GM18520 (cell line): Measurements from ENCODE around the gene RNASE8.
"Not testable (repeated sequence)": the region's sequence is repeated elsewhere in the genome, so short reads cannot be mapped to it uniquely, and the experiment has no call there.

Source experiments
- ATAC-seq: cut with Tn5 transposase; IDR thresholded peaks from one replicate; pipeline ENCODE4 v1.9.1; 2021; ENCODE audit not compliant: unreplicated experiment

RNASE8 gene, protein sequence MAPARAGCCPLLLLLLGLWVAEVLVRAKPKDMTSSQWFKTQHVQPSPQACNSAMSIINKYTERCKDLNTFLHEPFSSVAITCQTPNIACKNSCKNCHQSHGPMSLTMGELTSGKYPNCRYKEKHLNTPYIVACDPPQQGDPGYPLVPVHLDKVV

DNA sequence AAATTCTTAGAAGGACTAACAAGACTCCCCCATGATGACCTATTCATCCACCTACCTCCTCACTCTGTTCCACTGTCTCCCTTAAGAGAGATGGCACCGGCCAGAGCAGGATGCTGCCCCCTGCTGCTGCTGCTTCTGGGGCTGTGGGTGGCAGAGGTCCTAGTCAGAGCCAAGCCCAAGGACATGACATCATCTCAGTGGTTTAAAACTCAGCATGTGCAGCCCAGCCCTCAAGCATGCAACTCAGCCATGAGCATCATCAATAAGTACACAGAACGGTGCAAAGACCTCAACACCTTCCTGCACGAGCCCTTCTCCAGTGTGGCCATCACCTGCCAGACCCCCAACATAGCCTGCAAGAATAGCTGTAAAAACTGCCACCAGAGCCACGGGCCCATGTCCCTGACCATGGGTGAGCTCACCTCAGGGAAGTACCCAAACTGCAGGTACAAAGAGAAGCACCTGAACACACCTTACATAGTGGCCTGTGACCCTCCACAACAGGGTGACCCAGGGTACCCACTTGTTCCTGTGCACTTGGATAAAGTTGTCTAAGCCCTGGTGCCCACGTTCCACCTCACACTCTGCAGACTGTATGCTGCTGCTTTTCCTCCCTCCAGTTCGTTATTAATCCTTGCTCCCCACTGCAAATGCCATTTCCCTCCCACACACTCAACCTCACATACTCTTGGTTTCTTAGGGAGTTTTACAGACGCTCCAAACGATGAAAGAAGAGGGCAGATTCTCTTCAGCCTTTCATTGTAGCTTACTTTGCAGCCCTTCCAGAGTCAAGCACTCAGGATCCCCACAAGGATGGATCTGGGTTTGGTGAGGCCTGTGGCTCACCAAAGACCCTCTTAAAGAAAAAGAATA, at the start of gene RNASE8:
Gene RNASE8 (plus strand): TSS at position 20 of the 873 bp plus-strand sequence. CDS start 71 bp downstream, at position 91.
- no peak for ATAC-seq

- not testable (repeated sequence) for ATAC-seq
These were observed 47.9 kb upstream of the RNASE8 start for GRCh38 chr14:21009721-21010120.

DNA sequence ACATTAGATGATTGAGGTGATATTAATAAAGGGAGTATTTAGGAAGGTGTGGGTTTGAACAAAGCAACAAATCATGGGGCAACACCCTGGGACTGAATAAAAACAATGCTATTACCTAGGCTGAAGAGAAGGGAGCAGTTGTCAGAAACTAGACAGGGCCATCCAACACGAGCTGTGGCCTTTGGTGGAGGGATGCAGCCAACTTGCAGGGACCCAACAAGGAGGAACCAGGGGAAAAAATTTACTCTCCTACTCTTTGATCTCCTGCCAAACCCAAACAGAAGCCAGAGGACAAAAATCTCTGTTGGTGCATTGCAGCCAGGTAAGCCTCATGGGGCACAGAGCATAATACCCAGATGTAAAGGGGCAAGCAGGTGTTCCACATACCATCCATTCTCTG, 46.5 kb upstream of the RNASE8 start:
- ATAC-seq = no peak

GRCh38 chr14:21014761-21015190, 42.8 kb upstream of the RNASE8 start:
- ATAC-seq = no peak

DNA sequence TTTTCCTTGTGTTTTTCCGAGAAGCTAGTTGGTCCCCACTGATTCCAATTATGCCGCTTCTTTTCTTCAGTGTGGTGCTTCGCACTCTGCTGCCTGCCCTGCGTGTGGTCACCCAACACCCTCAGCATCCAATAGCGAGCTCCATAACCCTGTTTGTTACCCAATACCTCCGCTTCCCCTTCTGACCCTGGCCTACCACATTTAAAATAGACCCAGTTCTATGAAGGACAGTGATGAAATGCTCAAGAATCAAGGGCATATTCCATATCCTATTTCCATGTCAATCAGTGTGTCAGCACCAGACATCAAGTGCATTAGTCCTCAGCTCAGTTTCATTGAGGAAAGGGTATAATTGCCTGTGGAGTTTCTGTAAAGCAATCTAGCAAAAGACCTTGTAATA, 42.3 kb upstream of the RNASE8 start:
- no peak for ATAC-seq

DNA sequence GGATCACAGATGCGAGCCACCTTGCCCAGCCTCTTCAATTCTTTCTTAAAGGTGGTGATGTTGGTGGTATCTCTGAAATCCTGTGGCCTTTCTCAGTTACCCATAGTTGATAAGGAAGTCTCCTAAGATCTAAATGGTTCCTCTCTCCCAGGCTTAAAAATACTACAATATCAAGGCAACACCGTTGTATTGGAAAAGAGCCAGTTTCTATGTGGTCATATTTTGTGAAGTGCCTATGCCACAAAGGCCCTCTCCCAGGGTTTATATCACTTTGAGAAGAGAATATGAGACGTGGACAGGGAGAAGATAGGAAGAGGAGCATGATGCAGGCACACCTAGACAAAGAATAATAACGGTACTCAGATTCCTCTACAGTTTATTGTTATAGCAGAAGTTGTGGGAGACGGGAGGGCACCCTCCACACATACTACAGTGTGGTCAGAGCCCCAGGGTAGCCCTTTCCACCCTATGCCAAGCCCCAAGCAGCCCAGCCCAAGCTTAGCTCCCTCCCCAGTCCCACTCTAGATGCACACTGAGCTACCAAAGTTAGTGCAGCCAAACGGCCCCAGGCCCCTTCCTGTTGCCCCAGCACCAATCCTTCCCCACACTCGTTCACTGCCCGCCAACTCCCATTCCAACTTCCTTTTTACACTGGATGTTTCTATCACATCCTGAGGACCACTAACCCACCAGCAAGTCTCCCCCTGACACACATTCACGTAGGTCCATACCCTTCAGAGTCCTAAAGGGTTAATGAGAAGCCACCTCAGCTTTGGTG, 41.0 kb upstream of the RNASE8 start:
- ATAC-seq = no peak

GRCh38 chr14:21017528-21018245, 39.9 kb upstream of the RNASE8 start:
- ATAC-seq = no peak

GRCh38 chr14:21018286-21018685, 39.3 kb upstream of the RNASE8 start:
- ATAC-seq = no peak

DNA sequence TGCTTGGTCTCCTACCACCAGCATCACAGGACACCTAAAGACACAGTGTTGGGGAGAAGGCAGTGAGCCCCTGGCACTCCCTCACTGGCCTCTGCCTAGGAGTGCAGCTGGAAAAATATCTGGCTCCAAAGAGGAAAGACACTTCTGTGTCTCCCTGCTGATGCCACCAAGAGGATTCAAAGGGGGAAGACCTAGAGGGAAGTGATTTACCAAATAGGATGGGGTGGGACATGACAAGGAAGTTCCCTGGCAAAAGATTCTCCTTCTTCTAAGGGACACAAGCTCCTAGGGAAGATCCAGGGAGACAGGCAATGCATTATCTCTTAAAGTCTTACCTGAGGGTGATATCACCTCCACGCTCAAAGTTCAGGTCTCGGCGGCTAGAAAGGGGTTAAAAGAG, 38.8 kb upstream of the RNASE8 start:
- no peak for ATAC-seq

GRCh38 chr14:21019366-21019765, 38.3 kb upstream of the RNASE8 start:
- no peak for ATAC-seq

- ATAC-seq = no peak
These were observed 36.6 kb upstream of the RNASE8 start for GRCh38 chr14:21020977-21021545.

- no peak for ATAC-seq
These were observed 34.9 kb upstream of the RNASE8 start for GRCh38 chr14:21022686-21023085.

- no peak for ATAC-seq
These were observed 34.4 kb upstream of the RNASE8 start for GRCh38 chr14:21023174-21023573.

DNA sequence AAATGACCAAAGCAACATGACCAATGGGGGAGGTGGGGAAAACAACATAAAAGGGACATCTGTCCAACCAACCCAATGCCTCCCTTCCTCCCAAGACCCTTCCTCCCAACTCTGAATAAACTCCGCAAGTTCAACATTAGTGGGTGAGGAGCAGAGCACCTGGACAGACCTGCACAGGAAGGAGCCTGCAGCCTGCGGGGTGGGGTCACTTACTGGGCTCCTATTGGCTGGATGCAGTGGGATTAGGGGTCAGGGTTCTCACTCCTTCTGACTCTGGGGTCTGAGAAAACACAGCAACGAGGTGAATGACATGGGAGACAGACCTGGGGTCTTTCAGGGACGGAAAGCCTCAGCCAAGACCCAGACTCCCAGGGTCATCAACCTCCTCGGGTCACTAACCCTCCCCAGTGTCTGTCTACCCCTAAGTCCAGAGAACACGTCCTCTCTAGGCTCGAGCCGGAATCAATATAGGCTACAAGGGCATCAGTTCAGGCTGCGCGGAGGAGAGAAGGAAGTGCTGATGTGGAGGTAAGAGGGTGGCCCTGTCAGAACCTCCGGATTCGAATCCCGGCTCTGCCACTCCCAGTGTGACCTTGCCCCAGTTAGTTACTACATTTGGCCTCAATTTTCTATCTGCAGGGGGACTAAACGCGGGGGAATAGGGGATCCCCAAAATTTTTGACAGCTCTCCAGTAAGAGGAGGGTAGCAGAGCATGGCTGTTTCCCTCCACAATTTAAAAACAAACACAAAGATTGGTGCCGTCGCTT, 33.6 kb upstream of the RNASE8 start:
- ATAC-seq = no peak

GRCh38 chr14:21024585-21025370, 32.8 kb upstream of the RNASE8 start, which contains the start of gene NDRG2:
Gene NDRG2 (minus strand): TSS chr14:21025061. CDS start chr14:21023315, 1,746 bp downstream.
- ATAC-seq = no peak

DNA sequence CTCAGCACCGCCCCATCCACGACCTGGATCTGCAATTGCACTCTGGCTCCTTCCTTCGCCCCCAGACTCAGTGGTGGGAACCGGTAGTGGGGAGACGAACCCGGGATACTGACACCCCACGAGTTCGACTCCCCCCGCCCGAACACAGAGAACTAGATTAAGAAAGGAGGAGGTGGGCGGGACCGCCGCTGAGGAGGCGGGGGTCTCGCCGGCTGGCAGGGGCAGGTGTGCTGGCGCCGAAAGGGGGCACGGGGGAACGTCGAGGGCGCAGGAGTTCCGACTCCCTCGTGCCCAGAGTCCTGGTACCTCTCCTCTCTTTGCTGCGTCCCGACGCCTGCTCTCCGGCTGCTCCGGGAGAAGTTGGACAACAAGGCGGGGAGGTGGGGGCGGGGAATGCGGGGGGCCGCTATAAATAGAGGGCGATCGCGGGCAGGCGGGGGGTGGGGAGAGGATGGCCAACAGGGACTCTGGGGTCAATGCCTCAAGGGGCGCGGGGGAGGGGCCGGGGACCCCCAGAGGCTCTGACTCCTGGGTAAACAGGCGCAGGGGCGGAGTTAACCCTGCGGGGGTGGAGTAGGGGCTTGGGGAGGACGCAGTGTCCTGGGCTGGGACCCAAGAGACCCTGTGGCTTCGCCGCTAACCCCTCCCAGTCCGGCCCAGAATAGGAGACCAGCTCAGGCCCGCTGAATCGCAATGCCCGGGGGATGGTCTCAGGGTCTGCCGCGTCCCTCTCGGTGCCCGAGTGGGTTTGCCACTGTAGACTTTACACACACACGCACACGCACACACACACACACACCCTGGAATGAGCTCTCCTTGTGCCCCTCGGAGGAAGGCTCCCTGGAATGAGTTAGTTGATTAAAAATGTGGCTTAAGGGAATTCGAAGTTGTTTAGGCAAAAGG, 32.0 kb upstream of the RNASE8 start:
- no peak for ATAC-seq

DNA sequence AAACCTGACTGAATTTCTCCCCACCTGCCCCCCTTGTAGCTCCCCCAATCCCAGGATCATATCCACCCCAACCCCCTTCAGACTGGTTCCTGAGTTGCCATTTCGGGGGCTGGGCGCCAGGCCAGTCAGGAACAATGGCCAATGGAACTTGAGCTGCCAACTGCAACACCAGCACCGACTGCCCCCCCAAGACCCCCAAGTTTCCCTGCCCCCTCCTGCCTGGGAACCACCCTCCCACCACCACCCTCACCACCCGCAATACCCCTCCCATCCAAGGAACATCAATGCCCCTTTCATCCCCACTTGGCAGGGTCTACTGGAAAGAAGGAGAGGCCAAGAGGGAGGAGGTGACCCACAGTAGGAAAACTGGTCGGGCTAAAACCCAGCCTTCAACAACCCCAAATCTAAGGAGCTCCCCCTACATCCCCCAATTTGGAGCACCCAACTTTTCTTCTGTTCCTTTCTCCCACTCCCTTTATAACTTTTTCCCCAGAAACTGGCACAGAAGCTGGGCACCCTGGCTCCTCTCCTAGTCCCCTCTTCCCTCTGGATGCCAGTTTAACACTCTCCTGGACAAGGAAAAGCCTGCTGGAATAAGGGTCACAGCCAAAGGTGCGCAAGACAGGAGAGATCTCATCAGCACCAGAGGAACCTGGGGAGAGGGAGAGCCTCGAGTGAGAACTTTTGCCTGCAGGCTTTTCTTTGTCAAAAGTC, 31.2 kb upstream of the RNASE8 start:
- ATAC-seq = no peak

- ATAC-seq = no peak
These were observed 30.7 kb upstream of the RNASE8 start for GRCh38 chr14:21026988-21027315.
